Measurements from ENCODE around the gene SLX4IP.

- TF ChIP-seq CTCF (conservative IDR thresholded peaks at IDR 0.05; ENCODE audit: low read depth, low read length) (no peak), EZH2 (IDR thresholded peaks at IDR 0.05; ENCODE audit: low read length, unreplicated experiment) (no peak), EZH2phosphoT487 (IDR thresholded peaks at IDR 0.05; ENCODE audit: borderline replicate concordance, low read length) (no peak)
Observed at GRCh38 chr20:10565922-10566897, 131.1 kb downstream of the SLX4IP start.

All from PC-3 (cell line).